PC-9 (cell line): Measurements from ENCODE around the gene ARPC1A.

ENCODE experiments used
- EZH2 ChIP-seq: fragments of 200-600 bp; sonication (generic); IDR thresholded peaks from 2 replicates; pipeline ENCODE4 v1.8.0; 2017; ENCODE audit warnings: antibody characterized with exemption, low read depth
- TF ChIP-seq, protein P1 (sequence below): fragments of 200-600 bp; sonication (generic); conservative IDR thresholded peaks from 2 replicates; pipeline ENCODE4 v1.6.1; 2017; ENCODE audit warnings: mixed run types, antibody characterized with exemption, mild to moderate bottlenecking, moderate library complexity

DNA sequence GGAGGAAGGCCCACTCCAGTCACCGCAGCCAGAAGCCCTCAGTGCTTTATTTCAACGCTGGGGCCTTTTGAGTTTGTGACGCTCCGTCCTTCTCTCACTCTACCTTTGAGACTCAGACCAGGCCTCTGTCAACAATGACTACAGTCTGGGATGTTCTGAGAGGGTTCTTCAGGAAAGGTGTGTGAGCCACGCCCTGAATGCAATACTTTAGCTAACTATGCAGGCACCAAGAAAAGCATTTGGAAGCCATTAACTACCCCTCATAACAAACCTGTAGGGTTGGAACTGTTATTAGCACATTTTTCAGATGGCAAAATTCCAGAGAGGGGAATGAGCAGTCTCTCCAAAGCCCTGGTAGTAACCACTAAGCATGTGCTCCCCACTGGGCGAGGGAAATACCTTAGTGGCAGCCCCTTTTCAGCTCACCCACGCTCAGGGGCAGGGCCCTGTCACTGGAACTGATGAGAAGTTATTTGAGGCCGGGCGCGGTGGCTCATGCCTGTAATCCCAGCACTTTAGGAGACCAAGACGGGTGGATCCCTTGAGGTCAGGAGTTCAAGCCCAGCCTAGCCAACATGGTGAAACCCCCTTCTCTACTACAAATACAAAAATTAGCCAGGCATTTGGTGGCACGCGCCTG is 43.2 kb downstream of the ARPC1A start:
- TF ChIP-seq, protein P1, sequence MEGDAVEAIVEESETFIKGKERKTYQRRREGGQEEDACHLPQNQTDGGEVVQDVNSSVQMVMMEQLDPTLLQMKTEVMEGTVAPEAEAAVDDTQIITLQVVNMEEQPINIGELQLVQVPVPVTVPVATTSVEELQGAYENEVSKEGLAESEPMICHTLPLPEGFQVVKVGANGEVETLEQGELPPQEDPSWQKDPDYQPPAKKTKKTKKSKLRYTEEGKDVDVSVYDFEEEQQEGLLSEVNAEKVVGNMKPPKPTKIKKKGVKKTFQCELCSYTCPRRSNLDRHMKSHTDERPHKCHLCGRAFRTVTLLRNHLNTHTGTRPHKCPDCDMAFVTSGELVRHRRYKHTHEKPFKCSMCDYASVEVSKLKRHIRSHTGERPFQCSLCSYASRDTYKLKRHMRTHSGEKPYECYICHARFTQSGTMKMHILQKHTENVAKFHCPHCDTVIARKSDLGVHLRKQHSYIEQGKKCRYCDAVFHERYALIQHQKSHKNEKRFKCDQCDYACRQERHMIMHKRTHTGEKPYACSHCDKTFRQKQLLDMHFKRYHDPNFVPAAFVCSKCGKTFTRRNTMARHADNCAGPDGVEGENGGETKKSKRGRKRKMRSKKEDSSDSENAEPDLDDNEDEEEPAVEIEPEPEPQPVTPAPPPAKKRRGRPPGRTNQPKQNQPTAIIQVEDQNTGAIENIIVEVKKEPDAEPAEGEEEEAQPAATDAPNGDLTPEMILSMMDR = no peak
- no peak for TF ChIP-seq EZH2
